ENCODE measurements around the gene MEGF11.

The MEGF11 gene

DNA sequence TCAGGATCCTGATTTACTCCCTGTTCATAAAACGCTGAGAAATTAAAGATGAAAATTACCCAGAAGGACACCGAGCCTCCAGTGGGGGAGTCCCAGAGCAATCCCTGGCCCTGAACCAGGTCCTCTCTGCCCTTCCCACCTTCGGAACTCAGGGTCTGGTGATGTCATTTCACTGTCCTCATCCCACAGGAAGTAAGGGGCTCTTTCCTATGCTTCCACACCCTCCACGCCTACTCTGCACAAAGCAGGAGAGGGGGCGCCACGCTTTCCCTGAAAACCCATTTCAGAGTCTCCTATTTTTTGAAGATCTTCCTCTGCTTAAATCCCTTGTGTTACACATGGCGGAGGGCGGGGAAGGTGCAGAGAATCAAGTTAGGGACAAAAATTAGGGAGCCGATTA, 18.8 kb downstream of the MEGF11 start:
- no peak for ATAC-seq
- TF ChIP-seq TCF4 (CRISPR knock-in tag; IDR thresholded peaks at IDR 0.05; ENCODE audit: borderline replicate concordance) (no peak), CSDC2 (CRISPR knock-in tag; IDR thresholded peaks at IDR 0.05) (no peak), TOX (CRISPR knock-in tag; IDR thresholded peaks at IDR 0.05; ENCODE audit: borderline replicate concordance) (no peak), GLIS3 (CRISPR knock-in tag; IDR thresholded peaks at IDR 0.05) (no peak), ARNTL (CRISPR knock-in tag; IDR thresholded peaks at IDR 0.05; ENCODE audit: borderline replicate concordance, low read depth) (no peak), PPARA (CRISPR knock-in tag; IDR thresholded peaks at IDR 0.05; ENCODE audit: borderline replicate concordance) (no peak), ZNF565 (CRISPR knock-in tag; conservative IDR thresholded peaks at IDR 0.05; ENCODE audit: low read depth) (no peak), OSR1 (CRISPR knock-in tag; IDR thresholded peaks at IDR 0.05) (no peak), SNAI2 (CRISPR knock-in tag; IDR thresholded peaks at IDR 0.05) (no peak), RARB (CRISPR knock-in tag; IDR thresholded peaks at IDR 0.05) (no peak)
- TF ChIP-seq, protein P1, sequence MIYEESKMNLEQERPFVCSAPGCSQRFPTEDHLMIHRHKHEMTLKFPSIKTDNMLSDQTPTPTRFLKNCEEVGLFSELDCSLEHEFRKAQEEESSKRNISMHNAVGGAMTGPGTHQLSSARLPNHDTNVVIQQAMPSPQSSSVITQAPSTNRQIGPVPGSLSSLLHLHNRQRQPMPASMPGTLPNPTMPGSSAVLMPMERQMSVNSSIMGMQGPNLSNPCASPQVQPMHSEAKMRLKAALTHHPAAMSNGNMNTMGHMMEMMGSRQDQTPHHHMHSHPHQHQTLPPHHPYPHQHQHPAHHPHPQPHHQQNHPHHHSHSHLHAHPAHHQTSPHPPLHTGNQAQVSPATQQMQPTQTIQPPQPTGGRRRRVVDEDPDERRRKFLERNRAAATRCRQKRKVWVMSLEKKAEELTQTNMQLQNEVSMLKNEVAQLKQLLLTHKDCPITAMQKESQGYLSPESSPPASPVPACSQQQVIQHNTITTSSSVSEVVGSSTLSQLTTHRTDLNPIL (CRISPR knock-in tag; IDR thresholded peaks at IDR 0.05; ENCODE audit: low read depth) = no peak
- TF ChIP-seq, protein P2, sequence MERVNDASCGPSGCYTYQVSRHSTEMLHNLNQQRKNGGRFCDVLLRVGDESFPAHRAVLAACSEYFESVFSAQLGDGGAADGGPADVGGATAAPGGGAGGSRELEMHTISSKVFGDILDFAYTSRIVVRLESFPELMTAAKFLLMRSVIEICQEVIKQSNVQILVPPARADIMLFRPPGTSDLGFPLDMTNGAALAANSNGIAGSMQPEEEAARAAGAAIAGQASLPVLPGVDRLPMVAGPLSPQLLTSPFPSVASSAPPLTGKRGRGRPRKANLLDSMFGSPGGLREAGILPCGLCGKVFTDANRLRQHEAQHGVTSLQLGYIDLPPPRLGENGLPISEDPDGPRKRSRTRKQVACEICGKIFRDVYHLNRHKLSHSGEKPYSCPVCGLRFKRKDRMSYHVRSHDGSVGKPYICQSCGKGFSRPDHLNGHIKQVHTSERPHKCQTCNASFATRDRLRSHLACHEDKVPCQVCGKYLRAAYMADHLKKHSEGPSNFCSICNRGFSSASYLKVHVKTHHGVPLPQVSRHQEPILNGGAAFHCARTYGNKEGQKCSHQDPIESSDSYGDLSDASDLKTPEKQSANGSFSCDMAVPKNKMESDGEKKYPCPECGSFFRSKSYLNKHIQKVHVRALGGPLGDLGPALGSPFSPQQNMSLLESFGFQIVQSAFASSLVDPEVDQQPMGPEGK (CRISPR knock-in tag; IDR thresholded peaks at IDR 0.05; ENCODE audit: borderline replicate concordance) = no peak
- TF ChIP-seq, protein P3, sequence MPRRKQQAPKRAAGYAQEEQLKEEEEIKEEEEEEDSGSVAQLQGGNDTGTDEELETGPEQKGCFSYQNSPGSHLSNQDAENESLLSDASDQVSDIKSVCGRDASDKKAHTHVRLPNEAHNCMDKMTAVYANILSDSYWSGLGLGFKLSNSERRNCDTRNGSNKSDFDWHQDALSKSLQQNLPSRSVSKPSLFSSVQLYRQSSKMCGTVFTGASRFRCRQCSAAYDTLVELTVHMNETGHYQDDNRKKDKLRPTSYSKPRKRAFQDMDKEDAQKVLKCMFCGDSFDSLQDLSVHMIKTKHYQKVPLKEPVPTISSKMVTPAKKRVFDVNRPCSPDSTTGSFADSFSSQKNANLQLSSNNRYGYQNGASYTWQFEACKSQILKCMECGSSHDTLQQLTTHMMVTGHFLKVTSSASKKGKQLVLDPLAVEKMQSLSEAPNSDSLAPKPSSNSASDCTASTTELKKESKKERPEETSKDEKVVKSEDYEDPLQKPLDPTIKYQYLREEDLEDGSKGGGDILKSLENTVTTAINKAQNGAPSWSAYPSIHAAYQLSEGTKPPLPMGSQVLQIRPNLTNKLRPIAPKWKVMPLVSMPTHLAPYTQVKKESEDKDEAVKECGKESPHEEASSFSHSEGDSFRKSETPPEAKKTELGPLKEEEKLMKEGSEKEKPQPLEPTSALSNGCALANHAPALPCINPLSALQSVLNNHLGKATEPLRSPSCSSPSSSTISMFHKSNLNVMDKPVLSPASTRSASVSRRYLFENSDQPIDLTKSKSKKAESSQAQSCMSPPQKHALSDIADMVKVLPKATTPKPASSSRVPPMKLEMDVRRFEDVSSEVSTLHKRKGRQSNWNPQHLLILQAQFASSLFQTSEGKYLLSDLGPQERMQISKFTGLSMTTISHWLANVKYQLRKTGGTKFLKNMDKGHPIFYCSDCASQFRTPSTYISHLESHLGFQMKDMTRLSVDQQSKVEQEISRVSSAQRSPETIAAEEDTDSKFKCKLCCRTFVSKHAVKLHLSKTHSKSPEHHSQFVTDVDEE (CRISPR knock-in tag; IDR thresholded peaks at IDR 0.05) = no peak

DNA sequence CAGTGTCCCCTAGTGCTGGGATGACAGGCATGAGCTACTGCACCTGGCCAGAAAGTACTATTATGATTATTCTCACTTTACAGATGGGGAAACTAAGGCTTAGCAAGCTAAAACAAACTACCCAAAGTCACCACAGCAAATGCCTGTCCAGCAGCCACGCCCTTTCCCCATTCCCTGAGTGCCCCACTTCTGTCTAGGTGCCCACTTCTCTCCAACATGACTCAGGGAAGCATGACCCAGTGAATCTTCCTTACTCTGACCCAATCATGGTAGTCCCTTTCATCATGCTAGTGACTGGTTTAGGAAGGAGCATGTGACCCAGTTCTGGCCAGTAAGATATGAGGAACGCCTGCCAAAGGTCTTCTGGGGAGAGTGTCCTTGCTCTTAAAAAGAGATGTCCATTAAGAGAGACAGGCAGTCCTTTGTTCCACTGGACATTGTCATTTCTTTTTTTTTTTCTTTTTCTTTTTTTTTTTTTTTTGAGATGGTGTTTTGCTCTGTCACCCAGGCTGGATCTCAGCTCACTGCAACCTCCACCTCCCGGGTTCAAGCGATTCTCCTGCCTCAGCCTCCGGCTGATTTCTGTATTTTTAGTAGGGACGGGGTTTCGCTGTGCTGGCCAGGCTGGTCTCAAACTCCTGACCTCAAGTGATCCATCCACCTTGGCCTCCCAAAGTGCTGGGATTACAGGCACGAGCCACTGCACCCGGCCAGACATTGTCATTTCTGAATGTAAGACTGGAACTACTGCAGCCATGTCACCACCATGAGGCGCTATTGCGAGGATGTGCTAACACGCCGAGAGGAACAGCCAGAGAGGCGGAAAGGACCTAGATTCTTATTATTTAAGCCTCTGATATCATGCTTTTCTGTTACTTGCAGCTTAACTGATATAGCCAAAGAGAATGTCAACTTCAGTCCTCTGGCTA, 19.8 kb downstream of the MEGF11 start:
- no peak for TF ChIP-seq TCF4 (CRISPR knock-in tag; IDR thresholded peaks at IDR 0.05; ENCODE audit: borderline replicate concordance)
- TF ChIP-seq TOX (CRISPR knock-in tag; IDR thresholded peaks at IDR 0.05; ENCODE audit: borderline replicate concordance) = no peak
- no peak for TF ChIP-seq ZFP3 (CRISPR knock-in tag; IDR thresholded peaks at IDR 0.05)
- no peak for TF ChIP-seq ZNF70 (CRISPR knock-in tag; IDR thresholded peaks at IDR 0.05)
- TF ChIP-seq ISL1 (CRISPR knock-in tag; IDR thresholded peaks at IDR 0.05) = no peak
- TF ChIP-seq ZFP30 (CRISPR knock-in tag; IDR thresholded peaks at IDR 0.05) = no peak
- TF ChIP-seq ZC3H10 (CRISPR knock-in tag; IDR thresholded peaks at IDR 0.05) = no peak
- TF ChIP-seq BACH2 (CRISPR knock-in tag; IDR thresholded peaks at IDR 0.05; ENCODE audit: borderline replicate concordance) = no peak
- TF ChIP-seq CSDC2 (CRISPR knock-in tag; IDR thresholded peaks at IDR 0.05) = no peak
- no peak for TF ChIP-seq ZNF565 (CRISPR knock-in tag; conservative IDR thresholded peaks at IDR 0.05; ENCODE audit: low read depth)
- no peak for TF ChIP-seq ARNTL (CRISPR knock-in tag; IDR thresholded peaks at IDR 0.05; ENCODE audit: borderline replicate concordance, low read depth)
- no peak for TF ChIP-seq SNAI2 (CRISPR knock-in tag; IDR thresholded peaks at IDR 0.05)
- TF ChIP-seq, protein P1 (CRISPR knock-in tag; IDR thresholded peaks at IDR 0.05; ENCODE audit: low read depth) = no peak
- no peak for TF ChIP-seq RARB (CRISPR knock-in tag; IDR thresholded peaks at IDR 0.05)
- no peak; the same call in 2 of the 3 replicates for ATAC-seq

DNA sequence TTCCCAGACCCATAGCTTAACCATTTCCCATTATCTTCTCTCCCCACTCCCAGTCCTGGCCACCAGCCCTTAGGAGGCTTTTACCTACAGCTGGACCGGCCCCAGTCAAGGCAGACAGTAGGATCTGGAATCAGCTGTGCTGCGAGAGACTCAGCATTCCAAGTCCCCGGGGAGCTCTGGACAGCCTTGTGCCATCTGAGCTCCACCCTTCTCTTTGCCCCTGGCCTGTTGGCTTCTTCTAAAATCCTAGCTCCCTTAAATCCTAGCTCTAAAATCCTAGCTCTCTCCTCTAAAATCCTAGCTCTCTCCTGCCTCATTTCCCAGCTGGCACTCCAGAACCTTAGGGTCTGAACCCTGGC, 21.3 kb downstream of the MEGF11 start:
- TF ChIP-seq OSR1 (CRISPR knock-in tag; IDR thresholded peaks at IDR 0.05) = no peak
- TF ChIP-seq, protein P1 (CRISPR knock-in tag; IDR thresholded peaks at IDR 0.05; ENCODE audit: low read depth) = no peak
- ATAC-seq = no peak
